Body of pancreas (tissue), 4 donors: ENCODE measurements around the gene SLC34A1. TPM values are rescaled to one million over a fixed set of nuclear protein-coding genes. Genes with fewer than 3 reads are reported as not detected.
"Not testable (repeated sequence)": the region's sequence is repeated elsewhere in the genome, so short reads cannot be mapped to it uniquely, and the experiment has no call there.

Experiments
- ATAC-seq: fragments of 150-250 bp; one replicate; pipeline ENCODE4 v1.9.1; 2016
- DNase-seq, 4 donors: peaks; one replicate each; pipeline ENCODE4 v3.0.0-alpha.2; 2019
- H3K27ac ChIP-seq, 4 donors: fragments of 200-600 bp; sonication (generic); 1 replicate in 3 of 4; 2 replicates in 1 of 4; pipeline versions ENCODE4 v1.5.1 to v1.6.1; 2016 to 2019; ENCODE audit warnings: mild to moderate bottlenecking in 1 of 4, mixed read lengths in 1 of 4, moderate library complexity in 1 of 4
- H3K27me3 ChIP-seq, 2 donors: fragments of 200-600 bp; sonication (generic); one replicate each; pipeline ENCODE4 v1.6.0; 2016; ENCODE audit warnings: mild to moderate bottlenecking in 1 of 2
- H3K36me3 ChIP-seq, 2 donors: fragments of 200-600 bp; sonication (generic); replicated peaks in 1 of 2; 2 replicates each; pipeline ENCODE4 v1.5.1; 2016; ENCODE audit warnings: low read depth in 2 of 2; ENCODE audit not compliant: insufficient read depth in 1 of 2
- H3K4me1 ChIP-seq: fragments of 200-600 bp; sonication (generic); one replicate; pipeline ENCODE4 v1.6.0; 2016
- H3K4me3 ChIP-seq, 2 donors: fragments of 200-600 bp; sonication (generic); 1 replicate in 1 of 2; 2 replicates in 1 of 2; pipeline ENCODE4 v1.5.1; 2016 to 2019
- H3K9me3 ChIP-seq, 3 donors: fragments of 200-600 bp; sonication (generic); 1 replicate in 2 of 3; 2 replicates in 1 of 3; pipeline ENCODE4 v1.5.1; 2016
- POLR2A ChIP-seq, 3 donors: fragments of 450-650 bp; IDR thresholded peaks; one replicate each; pipeline ENCODE4 v1.6.1; 2016; ENCODE audit warnings: antibody characterized with exemption in 3 of 3, mild to moderate bottlenecking in 2 of 3
- WGBS, 2 donors: methylation state at CpG; one replicate each; pipeline ENCODE4 v1.1.5; 2017; 5-methylcytosine and 5-hydroxymethylcytosine counted together
- intact Hi-C: fragments of 100-400 bp; cut with DNase I; formaldehyde crosslinking; loops from one replicate; pipeline ENCODE4 v1.15.1; 2023
- total RNA-seq, 2 donors: library from RNA; depleted of rRNA; stranded (reverse); fragments of >200 nt; gene quantifications; one replicate each; pipeline ENCODE4 v1.1.0, GENCODE V29; 2016
- TF ChIP-seq, protein P1 (sequence below), 7 experiments: fragments of 450-650 bp in 4 of 7; fragments of 200-600 bp in 3 of 7; sonication (generic) in 3 of 7; IDR thresholded peaks; one replicate each; pipeline ENCODE4 v1.5.1; 2016 to 2019; ENCODE audit warnings: antibody characterized with exemption in 7 of 7

The SLC34A1 gene
- total RNA-seq, 2 donors from 2014 or later: not detected

DNA sequence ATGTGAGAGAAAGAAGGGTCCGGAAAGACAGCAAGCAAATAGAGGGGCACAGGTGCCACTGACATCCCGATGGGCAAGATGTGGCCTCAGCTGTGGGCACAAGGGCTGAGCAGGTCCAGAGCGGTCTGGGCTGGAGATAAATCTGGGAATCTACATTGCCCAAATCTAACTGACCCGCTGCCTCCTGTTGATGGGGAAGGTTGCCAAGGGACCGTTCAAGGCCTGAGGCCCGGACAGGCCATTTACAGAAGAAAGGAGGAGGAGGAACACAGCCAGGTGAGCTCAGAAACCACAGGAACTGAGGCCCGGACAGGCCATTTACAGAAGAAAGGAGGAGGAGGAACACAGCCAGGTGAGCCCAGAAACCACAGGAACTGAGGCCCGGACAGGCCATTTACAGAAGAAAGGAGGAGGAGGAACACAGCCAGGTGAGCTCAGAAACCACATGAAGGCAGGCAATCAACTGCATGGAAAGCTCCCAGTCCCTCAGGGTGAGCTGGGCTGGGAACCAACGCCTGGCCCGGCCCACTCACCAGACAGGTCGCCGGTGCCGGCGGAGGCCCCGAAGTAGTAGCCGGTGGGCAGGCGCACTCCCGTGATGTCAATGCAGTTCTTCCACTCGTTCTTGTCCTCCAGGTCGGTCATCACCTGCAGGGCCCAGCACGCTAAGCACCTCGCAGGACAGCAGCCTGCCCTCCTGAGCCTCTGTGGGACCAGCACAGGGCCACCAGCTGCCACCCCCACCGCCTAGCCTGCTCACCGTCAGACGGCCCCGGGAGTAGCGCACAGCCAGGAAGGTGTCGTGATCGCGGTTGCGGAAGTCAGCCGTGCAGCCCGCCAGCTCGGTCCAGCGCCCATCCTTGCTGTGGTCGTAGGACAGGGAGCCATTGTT is 47.4 kb upstream of the SLC34A1 start:
- H3K27ac ChIP-seq: no peak overlapping the region
- no peak for ATAC-seq
- H3K36me3 ChIP-seq: peaks cover 17 to 39% of the 10 kb centered on the region in 2 donors
- intact Hi-C loops: no loop called here
- H3K4me1 ChIP-seq: peaks cover 5% of the 10 kb centered on the region
- H3K4me3 ChIP-seq: no peak overlapping the region
- no peaks in the 10 kb centered on the region for H3K27me3 ChIP-seq
- no peaks in the 10 kb centered on the region for H3K9me3 ChIP-seq
- 81 to 89% methylated on average over 18 to 27 of the region's 36 CpGs for WGBS, 2 donors
- no peak for DNase-seq
- TF ChIP-seq, protein P1, sequence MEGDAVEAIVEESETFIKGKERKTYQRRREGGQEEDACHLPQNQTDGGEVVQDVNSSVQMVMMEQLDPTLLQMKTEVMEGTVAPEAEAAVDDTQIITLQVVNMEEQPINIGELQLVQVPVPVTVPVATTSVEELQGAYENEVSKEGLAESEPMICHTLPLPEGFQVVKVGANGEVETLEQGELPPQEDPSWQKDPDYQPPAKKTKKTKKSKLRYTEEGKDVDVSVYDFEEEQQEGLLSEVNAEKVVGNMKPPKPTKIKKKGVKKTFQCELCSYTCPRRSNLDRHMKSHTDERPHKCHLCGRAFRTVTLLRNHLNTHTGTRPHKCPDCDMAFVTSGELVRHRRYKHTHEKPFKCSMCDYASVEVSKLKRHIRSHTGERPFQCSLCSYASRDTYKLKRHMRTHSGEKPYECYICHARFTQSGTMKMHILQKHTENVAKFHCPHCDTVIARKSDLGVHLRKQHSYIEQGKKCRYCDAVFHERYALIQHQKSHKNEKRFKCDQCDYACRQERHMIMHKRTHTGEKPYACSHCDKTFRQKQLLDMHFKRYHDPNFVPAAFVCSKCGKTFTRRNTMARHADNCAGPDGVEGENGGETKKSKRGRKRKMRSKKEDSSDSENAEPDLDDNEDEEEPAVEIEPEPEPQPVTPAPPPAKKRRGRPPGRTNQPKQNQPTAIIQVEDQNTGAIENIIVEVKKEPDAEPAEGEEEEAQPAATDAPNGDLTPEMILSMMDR (IDR thresholded peaks at IDR 0.05): no peak
- TF ChIP-seq POLR2A (IDR thresholded peaks at IDR 0.05): no peak

DNA sequence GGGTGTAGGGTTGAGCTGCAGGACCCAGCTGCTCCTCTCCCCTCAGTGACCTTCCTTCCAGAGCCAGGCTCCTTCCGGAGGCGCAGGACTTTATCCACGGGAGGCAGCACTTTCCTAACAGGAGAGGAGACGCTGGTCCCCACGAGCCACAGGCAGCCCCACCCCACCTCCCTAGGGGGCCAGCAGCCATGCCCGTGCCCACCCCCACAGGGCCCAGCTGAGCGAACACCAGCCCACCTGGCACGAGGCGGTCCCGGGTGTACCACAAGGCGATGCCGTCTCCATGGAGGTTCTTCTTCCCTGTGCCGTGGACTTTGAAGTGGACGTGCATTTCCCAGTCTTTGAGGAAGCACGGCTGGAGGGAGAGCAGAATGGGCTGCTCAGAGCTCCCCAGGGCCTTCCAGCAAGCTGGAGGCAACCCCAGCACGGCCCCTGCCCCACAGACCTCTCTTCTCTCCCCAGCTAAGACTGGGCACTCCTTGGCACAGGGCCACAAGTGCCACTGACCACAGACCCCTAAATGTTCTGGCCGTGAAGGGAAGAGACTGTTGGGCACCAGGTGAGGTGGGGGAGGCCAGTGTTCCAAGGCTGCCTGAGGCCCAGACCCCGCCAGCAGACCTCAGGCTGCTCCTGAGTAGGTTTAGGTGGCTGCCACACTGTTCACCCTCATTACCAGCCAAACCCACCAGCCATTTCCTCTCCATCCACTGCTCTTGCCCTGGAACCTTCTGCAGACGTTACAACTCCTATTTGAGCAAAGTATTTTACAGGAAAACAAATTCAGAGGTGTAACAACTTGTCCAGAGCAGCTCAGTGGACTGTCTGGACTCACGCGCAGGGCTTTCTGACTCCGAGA is 45.8 kb upstream of the SLC34A1 start:
- intact Hi-C loops: no loop called here
- Histone ChIP-seq H3K9me3 (no peaks in the 10 kb centered on the region), H3K27ac (no peak overlapping the region), H3K36me3 (peaks cover 17 to 37% of the 10 kb centered on the region in 2 donors), H3K4me3 (no peak overlapping the region), H3K4me1 (peaks cover 5% of the 10 kb centered on the region), H3K27me3 (no peaks in the 10 kb centered on the region)
- TF ChIP-seq, protein P1 (IDR thresholded peaks at IDR 0.05): no peak
- no peak for TF ChIP-seq POLR2A (IDR thresholded peaks at IDR 0.05)
- WGBS, 2 donors: 83 to 96% methylated on average over 6 to 22 of the region's 22 CpGs
- DNase-seq: no peak
- no peak for ATAC-seq

- intact Hi-C loops: no loop called here
- no peaks in the 10 kb centered on the region for H3K9me3 ChIP-seq
- TF ChIP-seq POLR2A (IDR thresholded peaks at IDR 0.05): no peak
- TF ChIP-seq, protein P1 (IDR thresholded peaks at IDR 0.05): no peak
- no peak for DNase-seq
- WGBS, 2 donors: 62 to 66% methylated on average over 11 of the region's 11 CpGs
- no peak overlapping the region for H3K4me3 ChIP-seq
- ATAC-seq: no peak
- H3K27ac ChIP-seq: no peak overlapping the region
- peaks cover 5% of the 10 kb centered on the region for H3K4me1 ChIP-seq
- no peaks in the 10 kb centered on the region for H3K27me3 ChIP-seq
- H3K36me3 ChIP-seq: peaks cover 14 to 31% of the 10 kb centered on the region in 2 donors
These were observed 45.1 kb upstream of the SLC34A1 start for GRCh38 chr5:177339107-177339638.

GRCh38 chr5:177343000-177343399 is 41.2 kb upstream of the SLC34A1 start:
- H3K4me3 ChIP-seq, ATAC-seq, H3K9me3 ChIP-seq, intact Hi-C loops, H3K27ac ChIP-seq, DNase-seq, H3K27me3 ChIP-seq, H3K36me3 ChIP-seq: not testable (repeated sequence)
- peaks cover 26% of the 10 kb centered on the region for H3K4me1 ChIP-seq
- WGBS, 2 donors: 90 to 93% methylated on average over 14 of the region's 14 CpGs

GRCh38 chr5:177343777-177344176 is 40.5 kb upstream of the SLC34A1 start:
- Histone ChIP-seq H3K36me3 (no peaks in the 10 kb centered on the region), H3K27ac (no peak overlapping the region), H3K27me3 (no peaks in the 10 kb centered on the region), H3K4me1 (peaks cover 31% of the 10 kb centered on the region), H3K4me3 (no peak overlapping the region), H3K9me3 (no peaks in the 10 kb centered on the region)
- 89 to 94% methylated on average over 6 of the region's 6 CpGs for WGBS, 2 donors
- ATAC-seq: no peak
- DNase-seq: no peak
- TF ChIP-seq POLR2A (IDR thresholded peaks at IDR 0.05): no peak
- TF ChIP-seq, protein P1 (IDR thresholded peaks at IDR 0.05): no peak
- intact Hi-C loops: no loop called here
